Amniotic stem cell (primary cell): ENCODE results near the gene PLEKHN1.

Experiments
- DNase-seq: peaks from one replicate; lab custom pipeline; 2025; lab: John Stamatoyannopoulos, UW

PLEKHN1 gene, protein sequence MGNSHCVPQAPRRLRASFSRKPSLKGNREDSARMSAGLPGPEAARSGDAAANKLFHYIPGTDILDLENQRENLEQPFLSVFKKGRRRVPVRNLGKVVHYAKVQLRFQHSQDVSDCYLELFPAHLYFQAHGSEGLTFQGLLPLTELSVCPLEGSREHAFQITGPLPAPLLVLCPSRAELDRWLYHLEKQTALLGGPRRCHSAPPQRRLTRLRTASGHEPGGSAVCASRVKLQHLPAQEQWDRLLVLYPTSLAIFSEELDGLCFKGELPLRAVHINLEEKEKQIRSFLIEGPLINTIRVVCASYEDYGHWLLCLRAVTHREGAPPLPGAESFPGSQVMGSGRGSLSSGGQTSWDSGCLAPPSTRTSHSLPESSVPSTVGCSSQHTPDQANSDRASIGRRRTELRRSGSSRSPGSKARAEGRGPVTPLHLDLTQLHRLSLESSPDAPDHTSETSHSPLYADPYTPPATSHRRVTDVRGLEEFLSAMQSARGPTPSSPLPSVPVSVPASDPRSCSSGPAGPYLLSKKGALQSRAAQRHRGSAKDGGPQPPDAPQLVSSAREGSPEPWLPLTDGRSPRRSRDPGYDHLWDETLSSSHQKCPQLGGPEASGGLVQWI

DNA sequence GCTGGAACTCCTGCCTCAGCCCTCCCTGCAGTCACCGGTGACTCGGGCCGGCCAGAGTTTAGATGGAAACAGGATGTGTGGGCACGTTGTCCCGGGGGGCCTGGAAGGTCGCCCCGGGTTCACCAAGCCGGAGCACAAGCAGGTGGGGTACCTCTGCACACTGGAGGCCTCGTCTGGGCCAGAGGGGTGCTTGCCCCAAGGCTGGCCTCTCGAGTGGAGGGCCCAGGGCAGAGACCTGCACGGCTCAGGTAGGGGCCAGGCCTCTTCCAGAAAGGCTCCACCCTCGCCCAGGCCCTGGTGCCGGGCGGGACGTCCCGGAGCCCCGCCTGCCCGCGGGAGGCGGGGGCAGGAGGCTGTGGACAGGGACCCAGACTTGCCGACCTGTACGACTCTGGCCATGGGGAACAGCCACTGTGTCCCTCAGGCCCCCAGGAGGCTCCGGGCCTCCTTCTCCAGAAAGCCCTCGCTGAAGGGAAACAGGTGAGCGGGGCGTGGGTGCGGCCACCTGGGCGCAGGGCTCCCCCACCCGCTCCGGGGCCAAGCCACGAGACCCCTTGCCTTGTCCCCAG, at the start of gene PLEKHN1:
PLEKHN1 (plus strand) TSS at position 348 of the 569 bp plus-strand sequence; CDS start at position 398, 50 bp downstream.
- DNase-seq, result no peak

DNA sequence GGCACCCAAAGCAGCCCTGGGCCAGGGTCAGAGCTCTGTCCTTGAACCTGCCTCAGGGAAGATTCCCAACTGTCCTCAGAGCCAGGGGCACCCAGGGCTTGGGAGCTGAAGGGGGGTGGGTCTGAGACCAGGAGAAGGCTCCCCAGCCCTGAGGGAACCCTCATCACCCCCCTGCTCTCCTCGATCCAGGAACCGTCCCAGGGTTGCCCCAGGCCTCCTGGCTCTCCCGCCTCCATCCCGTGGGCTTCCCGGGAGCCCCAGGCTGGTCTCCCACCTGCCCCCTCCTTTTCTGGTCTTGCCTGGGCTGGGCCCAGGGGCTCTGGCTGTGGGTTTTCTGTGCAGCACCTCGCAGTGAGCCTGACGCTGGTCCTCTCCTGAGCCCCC, 49.2 kb upstream of the PLEKHN1 start:
- no peak for DNase-seq

DNA sequence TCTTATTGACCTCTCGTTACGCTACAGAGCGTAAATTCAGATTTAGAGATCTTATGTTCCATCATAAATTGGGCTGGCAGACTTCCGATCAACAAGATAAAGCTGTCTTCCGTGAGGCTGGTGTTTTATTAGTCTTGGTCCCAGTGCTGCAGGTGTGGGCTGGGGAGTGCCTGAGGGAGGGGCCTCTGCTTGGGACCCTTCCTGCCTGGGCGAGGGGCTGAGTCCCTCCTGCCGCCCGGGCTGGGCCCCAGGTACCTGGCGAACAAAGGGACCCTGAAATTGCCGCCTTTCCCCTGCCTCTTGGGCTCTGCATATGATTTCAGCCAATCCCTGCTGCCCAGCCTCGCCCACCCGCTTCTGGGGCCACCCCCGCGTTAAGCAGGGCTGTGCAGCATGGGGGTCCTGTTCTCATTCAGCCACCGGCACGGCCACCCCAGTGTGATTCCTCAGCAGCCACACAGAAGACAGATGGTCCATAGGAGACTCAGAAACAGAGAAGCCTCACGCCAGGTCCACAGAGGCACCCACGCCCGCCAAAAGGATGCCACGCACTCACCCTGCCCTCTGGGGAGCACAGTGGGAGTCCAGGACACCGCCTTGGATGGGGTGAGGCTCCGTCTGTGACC, 48.7 kb upstream of the PLEKHN1 start:
- DNase-seq, result no peak

DNA sequence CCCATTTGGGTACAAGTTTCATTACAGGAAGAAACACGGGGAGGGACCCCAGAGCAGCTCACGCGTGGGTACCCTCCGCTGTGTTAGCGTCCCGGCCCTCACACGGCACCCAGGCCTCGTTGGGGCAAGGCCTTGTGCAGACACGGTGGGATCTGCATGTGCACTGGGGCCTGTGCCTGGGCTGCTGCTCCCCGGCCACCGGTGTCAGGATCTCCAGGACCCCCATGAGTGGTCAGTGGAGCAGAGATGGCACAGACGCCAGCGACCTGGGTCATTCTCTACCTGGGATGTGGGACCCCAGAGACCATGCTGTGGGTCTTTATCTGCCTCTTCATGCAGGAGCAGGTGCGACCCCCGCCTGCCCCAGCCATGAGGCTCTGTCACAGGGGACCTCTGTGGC, 47.9 kb upstream of the PLEKHN1 start:
- DNase-seq, result no peak

DNA sequence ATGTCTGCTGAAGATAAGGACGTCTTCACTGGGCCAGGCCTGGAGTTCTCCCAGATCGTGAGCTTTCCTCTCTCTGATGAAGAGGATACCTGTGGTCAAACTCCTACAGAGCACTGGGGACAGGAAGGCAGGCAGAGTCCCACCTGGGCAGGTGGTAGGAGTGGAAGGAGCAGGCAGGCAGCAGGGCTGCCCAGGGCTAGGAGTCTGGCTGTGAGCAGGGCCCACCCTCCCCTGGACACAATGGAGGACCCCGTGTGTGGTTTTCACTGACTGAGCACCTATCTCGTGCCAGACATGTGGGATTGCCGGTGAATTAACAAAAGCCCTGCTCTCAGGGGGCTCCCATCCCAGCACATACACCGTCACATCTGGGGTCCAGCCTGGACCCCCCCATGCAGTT, 47.4 kb upstream of the PLEKHN1 start:
- DNase-seq, result no peak

DNA sequence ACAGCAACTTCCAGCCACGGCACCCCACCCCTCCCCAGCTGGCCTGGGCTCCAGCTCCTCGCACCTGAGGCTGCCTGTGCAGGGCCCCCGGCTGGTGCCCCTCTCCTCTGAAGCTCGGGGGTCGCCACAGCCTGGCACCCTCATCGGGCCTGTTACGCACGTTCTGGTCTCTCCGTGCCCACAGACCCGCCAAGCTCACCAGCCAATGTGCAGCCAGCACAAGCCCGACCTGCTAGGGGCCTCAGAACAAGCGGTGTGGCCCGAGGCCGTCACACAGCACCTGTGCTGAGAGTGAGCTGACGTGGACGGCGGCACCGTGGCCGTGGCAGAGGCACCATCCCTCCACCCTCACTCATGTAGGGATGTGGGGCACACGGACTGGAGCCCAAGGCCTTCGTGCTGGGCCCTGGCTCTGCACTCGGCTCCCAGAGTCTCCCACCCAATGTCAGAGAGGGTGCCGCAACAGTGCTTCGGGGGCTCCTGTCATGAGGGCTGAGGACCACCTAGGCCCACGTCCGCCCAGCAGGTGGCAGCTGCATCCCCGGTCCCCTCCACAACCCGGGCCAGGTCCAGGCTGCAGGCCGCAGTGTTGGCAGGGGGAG, 46.9 kb upstream of the PLEKHN1 start:
- DNase-seq, result no peak

DNA sequence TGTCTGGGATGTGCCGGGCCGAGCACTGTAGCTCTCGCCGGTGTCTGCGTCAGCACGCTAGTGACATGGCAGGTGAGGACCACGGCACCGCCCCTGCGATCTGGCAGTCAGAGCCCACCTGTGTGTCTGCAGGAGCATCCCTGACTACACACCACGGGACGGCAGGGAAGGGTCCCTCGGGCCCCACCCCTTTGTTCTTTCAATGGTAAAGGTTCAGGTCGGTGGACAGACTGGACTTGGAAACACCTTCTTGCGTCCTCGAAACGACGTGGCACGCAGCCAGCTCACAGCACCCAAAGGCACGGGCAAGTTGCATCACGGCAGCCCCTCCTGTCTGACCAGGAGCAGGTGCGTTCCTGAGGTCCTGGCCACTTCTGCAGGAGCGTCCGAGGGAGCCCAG, 46.3 kb upstream of the PLEKHN1 start:
- DNase-seq, result no peak

DNA sequence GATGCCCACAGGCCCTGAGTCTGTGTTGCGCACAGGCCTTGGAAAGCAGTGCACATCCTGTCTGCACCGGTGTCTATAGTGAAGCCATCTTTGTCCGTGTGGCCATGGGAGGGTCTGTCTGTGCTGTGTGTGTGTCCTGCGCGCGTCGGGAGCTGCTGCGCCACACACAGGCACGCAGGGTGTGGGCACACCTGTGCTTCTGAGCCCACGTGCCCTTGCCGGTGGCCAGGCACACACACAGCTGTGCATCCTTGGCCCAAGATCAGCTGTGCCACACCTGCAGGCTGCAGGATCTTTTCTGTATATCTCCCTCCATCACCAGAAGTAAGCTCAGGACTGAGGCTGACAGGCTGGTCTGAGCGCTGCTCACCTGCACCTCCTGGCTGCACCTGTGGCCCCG, 45.8 kb upstream of the PLEKHN1 start:
- no peak for DNase-seq

DNA sequence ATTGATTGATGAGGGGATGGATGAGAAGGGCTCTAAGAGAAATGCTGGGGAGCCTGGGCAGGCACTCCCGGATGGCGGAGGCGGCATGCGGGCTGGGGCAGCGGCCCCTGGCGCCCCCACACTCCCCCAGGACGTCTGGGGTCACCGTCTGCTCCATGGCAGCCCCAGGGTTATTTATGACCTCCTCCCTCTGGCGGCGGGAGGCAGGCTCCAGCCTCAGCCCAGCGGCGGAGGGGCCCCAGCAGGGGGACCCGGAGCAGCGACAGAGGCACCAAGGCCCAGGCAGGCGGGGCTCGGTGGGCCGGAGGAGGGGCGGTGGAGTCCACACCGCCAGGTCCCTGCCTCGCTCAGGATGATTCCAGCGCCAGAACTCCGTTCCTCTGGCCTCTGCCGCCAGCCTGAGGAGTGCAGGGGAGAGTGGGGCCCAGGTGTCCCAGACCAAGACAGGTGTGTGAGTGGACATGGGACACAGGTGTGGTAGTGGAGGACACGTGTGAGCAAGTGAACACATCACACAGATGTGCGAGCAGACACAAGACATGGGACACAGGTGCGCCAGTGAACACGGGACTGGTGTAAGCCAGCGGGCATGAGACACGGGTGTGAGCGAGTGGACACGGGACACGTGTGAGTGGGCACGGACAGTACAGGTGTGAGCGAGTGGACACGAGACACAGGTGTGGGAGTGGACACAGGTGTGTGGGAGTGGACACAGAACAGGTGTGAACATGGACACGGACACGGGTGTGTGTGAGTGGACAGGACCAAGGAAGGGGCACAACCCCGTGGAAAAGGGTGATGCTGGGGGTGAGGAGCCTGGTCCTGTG, 45.1 kb upstream of the PLEKHN1 start:
- DNase-seq, result peak; percentile 75

DNA sequence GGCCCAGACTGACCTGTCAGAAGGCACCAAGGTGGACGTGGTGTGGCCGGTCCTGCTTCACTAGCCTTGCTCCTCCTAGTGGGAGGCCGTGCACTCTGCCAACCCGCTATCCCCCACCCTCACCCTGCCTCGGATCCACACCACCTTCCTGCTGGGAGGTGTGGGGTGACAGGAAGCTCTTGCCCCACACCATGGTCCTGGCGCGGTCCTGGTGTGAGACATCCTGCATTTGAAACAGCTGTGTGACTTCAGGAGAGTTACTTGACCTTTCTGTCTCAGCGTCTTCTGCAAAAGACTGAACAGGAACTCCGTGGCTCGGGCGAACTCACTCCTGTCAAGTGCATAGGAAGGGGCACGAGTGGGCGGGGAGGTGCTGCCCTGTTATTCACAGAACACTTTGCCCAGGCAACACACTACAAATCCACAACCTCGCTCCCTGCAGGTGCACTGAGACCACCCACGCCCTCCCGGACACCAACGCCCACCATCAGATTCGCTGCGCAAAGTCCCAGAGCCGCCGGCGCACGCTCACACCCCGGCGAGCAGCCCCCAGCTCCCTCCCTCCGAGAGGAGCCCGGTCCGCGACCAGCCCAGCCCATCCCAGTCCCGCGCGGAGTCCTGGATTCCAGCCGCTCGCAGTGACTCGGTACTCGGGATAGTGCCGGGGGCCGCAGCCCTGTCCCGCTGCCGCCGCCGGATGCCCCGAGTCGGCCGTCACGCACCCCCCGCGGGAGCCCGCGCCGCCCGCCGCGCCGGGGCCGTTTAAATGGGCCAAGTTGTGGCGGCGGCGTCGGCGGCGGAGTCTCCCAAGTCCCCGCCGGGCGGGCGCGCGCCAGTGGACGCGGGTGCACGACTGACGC, 42.9 kb upstream of the PLEKHN1 start, which contains the start of gene SAMD11:
SAMD11 (plus strand) TSS at position 793 of the 860 bp plus-strand sequence. CDS start 509 bp downstream, outside the sequence.
- peak; percentile 62 for DNase-seq

DNA sequence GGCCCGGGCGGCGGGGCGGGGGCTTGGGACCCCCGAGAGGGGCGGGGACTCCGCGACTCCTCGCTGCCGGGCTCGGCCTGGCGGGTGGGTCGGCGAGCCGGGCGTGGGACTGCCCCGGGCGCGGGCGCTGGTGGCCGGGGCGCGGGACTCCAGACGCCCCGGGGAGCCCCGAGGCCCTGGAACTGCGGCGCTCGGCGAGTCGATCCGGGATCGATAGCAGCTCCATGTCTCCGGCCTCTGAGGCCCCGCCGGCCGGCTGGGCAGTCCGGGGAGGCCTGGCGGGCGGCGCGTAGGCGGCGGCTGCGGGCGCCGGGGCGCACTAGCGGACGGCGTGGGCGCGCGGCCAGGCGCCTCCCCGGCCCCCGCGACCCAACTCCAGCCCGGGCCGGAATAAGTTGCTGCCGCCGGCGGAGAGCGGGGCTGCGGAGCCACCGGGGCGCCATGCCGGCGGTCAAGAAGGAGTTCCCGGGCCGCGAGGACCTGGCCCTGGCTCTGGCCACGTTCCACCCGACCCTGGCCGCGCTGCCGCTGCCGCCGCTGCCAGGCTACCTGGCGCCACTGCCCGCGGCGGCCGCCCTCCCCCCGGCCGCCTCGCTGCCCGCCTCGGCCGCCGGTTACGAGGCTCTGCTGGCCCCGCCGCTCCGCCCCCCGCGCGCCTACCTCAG, 42.2 kb upstream of the PLEKHN1 start:
- DNase-seq, result no peak

DNA sequence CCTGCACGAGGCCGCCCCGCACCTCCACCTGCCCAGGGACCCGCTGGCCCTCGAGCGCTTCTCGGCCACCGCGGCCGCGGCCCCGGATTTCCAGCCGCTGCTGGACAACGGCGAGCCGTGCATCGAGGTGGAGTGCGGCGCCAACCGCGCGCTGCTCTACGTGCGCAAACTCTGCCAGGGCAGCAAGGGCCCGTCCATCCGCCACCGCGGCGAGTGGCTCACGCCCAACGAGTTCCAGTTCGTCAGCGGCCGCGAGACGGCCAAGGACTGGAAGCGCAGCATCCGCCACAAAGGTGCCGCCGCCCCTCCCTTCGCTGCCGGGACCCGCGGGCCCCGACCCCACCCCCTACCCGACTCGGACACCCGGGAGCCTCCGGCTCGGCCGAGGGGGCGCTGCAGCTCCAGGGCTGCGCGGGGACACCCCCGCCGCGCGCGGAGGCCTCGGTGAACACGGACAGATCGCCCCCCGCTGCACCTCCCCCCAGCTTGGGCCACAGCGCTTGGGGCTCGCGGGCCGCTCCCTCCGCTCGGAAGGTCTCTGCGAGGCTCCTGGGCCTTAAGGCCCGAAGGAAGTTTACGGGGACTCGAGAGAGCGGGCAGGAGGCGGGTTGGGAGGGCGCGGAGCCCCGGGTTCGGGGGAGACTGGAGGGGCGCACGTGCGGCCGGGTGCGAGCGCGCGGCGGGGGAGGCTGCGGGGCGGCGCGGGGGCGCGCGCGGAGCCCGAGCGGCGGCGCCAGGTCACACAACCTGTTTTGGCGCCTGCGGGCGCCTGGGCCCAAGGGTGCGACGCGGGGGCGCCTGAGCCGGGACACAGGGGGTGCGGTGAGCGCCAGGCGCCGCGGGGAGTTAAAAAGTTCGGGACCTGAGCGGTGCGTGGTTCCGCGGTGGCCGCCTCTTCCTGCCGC, 41.4 kb upstream of the PLEKHN1 start:
- no peak for DNase-seq

DNA sequence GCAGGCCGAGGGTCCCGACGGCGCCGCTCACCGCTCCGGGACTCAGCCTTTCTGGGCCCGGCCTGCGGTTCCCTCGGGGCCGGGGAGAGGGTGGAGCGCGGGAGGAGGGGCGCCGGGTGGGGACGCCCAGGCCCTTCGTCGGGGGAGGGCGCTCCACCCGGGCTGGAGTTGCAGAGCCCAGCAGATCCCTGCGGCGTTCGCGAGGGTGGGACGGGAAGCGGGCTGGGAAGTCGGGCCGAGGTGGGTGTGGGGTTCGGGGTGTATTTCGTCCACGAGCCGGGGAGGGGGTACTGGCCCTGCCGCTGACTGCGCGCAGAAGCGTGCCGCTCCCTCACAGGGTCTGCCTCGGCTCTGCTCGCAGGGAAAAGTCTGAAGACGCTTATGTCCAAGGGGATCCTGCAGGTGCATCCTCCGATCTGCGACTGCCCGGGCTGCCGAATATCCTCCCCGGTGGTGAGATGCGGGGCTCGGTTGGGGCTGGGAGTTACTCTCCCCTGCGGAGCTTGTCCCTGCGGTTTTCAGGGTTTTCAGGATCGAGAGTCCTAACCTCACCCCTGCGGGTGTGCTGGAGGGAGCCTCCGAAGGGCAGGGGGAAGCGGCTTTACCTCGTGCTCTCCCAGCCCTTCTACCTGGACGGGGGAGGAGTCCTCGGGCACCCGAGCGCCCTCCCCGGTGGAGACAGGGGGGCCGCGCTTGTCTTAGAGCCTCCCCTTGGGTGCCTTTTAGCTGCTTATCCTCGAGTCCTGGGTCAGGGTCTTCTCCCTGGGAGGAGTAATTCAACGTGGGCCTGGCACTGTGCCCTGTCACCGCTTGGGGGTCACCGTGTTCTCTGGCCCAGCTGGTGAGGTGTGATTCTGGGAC, 40.5 kb upstream of the PLEKHN1 start:
- no peak for DNase-seq

DNA sequence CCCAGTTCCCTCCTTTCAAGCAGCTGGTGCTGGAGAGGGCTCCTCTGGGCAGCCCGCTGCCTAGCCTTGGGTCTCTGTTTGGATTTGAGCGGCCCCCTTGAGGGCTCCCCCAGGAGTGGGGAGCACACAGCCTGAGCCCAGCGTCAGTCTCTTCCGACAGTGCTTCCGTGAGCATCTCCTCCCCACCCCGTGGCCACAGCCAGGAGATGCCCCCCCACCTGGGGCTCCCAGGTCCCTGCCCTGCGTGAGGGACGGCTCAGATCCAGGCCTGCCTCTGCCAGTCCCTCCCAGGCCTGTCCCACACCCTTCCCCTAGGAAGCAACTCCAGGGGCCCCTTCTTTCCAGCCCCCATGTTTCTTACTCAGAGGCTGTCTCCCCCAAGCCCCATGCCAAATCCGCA, 39.0 kb upstream of the PLEKHN1 start:
- no peak for DNase-seq

DNA sequence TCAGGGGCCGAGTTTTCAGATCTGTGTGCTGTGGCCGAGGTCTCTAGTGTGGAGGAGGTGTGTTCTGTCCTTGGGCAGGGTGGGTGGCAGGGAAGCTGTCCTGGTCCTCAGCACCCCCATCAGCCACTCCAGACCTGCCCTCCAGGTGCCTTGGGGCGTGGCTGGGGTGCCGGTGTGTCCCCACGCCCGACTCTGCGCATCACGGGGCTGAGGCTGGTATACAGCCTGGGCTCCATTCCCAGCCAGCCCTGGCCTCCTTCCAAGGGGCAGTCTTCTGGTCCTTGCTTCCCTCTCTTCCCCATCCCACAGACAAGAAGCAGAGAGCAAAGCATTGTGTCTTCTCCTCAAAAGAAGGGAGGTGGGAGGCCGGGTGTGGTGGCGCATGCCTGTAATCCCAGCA, 38.5 kb upstream of the PLEKHN1 start:
- DNase-seq, result no peak

DNA sequence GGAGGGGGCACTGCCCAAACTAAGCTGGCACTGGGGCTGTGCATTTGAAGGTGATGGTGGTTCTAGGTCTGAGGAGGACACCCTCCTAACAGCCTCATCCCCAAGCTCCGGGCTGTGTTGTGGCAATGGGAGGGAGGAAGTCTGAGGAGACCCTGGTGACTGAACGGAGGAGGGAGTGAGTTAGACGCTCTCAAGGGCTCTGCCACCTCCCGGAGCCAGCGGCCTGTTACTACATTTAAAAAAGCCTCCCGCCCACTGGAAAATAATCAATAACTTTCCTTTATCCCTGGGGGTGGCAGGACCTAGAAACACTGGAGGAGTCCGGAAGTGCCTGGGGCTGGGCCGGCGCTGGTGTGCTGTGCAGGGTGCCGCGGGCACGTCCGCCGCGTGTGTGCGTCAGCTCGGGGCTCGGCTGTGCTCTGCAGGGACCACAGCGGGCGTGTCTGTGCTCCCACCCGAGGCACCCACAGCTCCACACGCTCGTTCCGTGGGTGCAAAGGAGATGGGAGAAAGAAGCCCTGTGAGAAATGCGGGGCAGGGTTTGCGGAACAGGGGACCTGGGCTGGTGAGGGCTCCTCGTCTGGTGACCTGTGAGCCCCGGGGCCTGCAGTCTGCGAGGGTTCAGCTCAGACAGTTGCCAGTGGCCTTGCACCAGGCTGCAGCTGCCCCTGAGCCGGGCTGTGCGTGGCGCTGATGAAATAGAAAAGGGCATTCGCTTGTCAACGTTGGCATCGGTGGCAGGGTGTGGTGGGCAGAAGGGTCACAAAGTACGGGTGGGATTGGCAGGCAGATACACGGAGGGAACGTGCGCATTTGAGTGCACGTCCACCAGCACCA, 37.2 kb upstream of the PLEKHN1 start:
- no peak for DNase-seq
